ENCODE results near the gene WWOX.

- TF ChIP-seq YY1 (IDR thresholded peaks at IDR 0.05; ENCODE audit: insufficient read depth, insufficient read length), result no peak
- no peak for TF ChIP-seq ZNF274 (IDR thresholded peaks at IDR 0.05; ENCODE audit: low read depth, low read length)
- no peak for TF ChIP-seq SUZ12 (IDR thresholded peaks at IDR 0.05; ENCODE audit: extremely low read depth, insufficient read depth, insufficient read length)
Observed at GRCh38 chr16:78405833-78406232, 306.4 kb downstream of the WWOX start.

Measured in NT2/D1 (cell line).